Colonic mucosa (tissue), 4 donors: ENCODE results near the gene KCNN4. TPM values are rescaled to one million over a fixed set of nuclear protein-coding genes. Genes with fewer than 3 reads are reported as not detected.
A peak's percentile ranks its signal among the peaks of the same experiment; 100 is the strongest.

ENCODE experiments used
- DNase-seq: peaks from one replicate; pipeline ENCODE4 v3.0.0-alpha.2; 2020
- H3K27ac ChIP-seq: fragments of 200-600 bp; one replicate; pipeline ENCODE4 v1.8.0; 2021
- H3K27me3 ChIP-seq: fragments of 200-600 bp; one replicate; pipeline ENCODE4 v1.8.0; 2021
- H3K36me3 ChIP-seq: fragments of 200-600 bp; one replicate; pipeline ENCODE4 v1.8.0; 2021
- H3K4me1 ChIP-seq: fragments of 200-600 bp; one replicate; pipeline ENCODE4 v1.8.0; 2021; ENCODE audit warnings: mild to moderate bottlenecking
- H3K4me3 ChIP-seq: fragments of 200-600 bp; one replicate; pipeline ENCODE4 v1.8.0; 2021
- H3K9ac ChIP-seq, 2 donors: one replicate each; pipeline ENCODE4 v1.7.0; 2013; ENCODE audit warnings: control low read depth in 2 of 2, low read depth in 2 of 2, low read length in 2 of 2
- H3K9me3 ChIP-seq: fragments of 200-600 bp; one replicate; pipeline ENCODE4 v1.8.0; 2021
- intact Hi-C: fragments of 100-400 bp; cut with DNase I; formaldehyde crosslinking; loops from one replicate; pipeline ENCODE4 v1.14.1; 2022
- total RNA-seq, 2 donors: library from RNA; stranded (reverse); fragmentation: NEBNext Ultra II Directional in 1 of 2; extraction: Animal tissue kit (Norgen Biotek cat#: 25700) in 1 of 2; gene quantifications; one replicate each; pipeline ENCODE4 v1.2.1, GENCODE V29; 2021
- TF ChIP-seq, protein P1 (sequence below): fragments of 200-600 bp; IDR thresholded peaks from one replicate; pipeline ENCODE4 v1.8.0; 2022; ENCODE audit warnings: antibody characterized with exemption, mild to moderate bottlenecking
- donor health status: healthy.
- donor health status: DM: no; HTN: no; CAD: no.
- donor health status: DM: no; HTN: no; CAD: no.

KCNN4 gene
- total RNA-seq, 2 donors from 2014 or later = 25.4 to 60.9 TPM

DNA sequence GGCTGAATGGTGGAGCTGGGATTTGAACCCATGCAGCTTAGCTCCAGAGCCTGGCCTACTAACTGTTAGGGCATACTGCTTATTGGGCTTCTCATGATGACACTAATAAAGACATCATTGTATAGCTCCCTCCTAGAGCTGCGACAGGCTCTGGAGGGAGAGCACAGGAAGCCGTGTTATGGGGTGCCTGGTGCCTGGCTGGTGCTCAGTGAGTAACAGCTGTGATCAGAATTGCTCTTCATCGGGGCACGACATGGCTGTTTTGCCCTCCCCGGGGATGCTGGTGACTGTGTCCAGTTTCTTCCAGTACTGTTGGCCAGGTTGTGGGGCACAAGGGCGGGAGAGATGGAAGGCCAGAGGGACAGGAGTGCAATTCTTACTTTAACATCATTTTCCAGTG is 16.3 kb upstream of the KCNN4 start:
- Histone ChIP-seq H3K27me3 (no peaks in the 10 kb centered on the region), H3K9ac (no peak overlapping the region), H3K27ac (no peak overlapping the region), H3K36me3 (no peaks in the 10 kb centered on the region), H3K4me1 (peaks cover 10% of the 10 kb centered on the region), H3K9me3 (no peaks in the 10 kb centered on the region), H3K4me3 (no peak overlapping the region)
- DNase-seq = no peak
- intact Hi-C loops = no loop called here
- TF ChIP-seq, protein P1, sequence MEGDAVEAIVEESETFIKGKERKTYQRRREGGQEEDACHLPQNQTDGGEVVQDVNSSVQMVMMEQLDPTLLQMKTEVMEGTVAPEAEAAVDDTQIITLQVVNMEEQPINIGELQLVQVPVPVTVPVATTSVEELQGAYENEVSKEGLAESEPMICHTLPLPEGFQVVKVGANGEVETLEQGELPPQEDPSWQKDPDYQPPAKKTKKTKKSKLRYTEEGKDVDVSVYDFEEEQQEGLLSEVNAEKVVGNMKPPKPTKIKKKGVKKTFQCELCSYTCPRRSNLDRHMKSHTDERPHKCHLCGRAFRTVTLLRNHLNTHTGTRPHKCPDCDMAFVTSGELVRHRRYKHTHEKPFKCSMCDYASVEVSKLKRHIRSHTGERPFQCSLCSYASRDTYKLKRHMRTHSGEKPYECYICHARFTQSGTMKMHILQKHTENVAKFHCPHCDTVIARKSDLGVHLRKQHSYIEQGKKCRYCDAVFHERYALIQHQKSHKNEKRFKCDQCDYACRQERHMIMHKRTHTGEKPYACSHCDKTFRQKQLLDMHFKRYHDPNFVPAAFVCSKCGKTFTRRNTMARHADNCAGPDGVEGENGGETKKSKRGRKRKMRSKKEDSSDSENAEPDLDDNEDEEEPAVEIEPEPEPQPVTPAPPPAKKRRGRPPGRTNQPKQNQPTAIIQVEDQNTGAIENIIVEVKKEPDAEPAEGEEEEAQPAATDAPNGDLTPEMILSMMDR = no peak

GRCh38 chr19:43790587-43790986 is 9.8 kb upstream of the KCNN4 start:
- Histone ChIP-seq H3K9me3 (no peaks in the 10 kb centered on the region), H3K27ac (no peak overlapping the region), H3K36me3 (no peaks in the 10 kb centered on the region), H3K9ac (no peak overlapping the region), H3K27me3 (no peaks in the 10 kb centered on the region), H3K4me3 (no peak overlapping the region), H3K4me1 (peaks cover 2% of the 10 kb centered on the region)
- TF ChIP-seq, protein P1 = no peak
- intact Hi-C loops = no loop called here
- no peak for DNase-seq

- no peaks in the 10 kb centered on the region for H3K36me3 ChIP-seq
- peaks cover 5% of the 10 kb centered on the region for H3K4me1 ChIP-seq
- DNase-seq = no peak
- H3K9me3 ChIP-seq = no peaks in the 10 kb centered on the region
- H3K4me3 ChIP-seq = no peak overlapping the region
- H3K9ac ChIP-seq = no peak overlapping the region
- TF ChIP-seq, protein P1 = no peak
- no peak overlapping the region for H3K27ac ChIP-seq
- H3K27me3 ChIP-seq = no peaks in the 10 kb centered on the region
- intact Hi-C loops = no loop called here
These were observed 8.3 kb upstream of the KCNN4 start for GRCh38 chr19:43789029-43789428.

DNA sequence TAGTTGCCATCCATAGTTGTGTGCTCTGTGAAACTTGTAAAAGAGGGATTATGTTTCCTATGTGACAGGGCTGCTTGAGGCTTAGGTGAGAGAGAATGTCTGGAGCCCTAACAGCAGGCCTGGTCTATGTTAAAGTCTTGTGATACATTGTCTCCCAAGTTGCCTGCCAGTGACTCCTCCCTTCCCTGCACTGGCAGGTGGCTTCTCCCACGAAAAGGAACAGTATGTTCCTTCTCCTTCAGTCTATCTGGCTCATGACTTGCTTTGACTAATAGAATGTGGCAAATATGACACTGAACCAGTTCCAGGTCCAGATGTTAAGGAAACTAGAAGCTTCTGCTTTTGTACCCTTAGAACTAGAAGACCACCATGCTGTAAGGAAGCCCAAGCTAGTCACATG is 5.9 kb upstream of the KCNN4 start:
- intact Hi-C loops = no loop called here
- peaks cover 5% of the 10 kb centered on the region for H3K4me1 ChIP-seq
- H3K4me3 ChIP-seq = no peak overlapping the region
- no peak overlapping the region for H3K27ac ChIP-seq
- DNase-seq = no peak
- TF ChIP-seq, protein P1 = no peak
- no peak overlapping the region for H3K9ac ChIP-seq
- H3K36me3 ChIP-seq = no peaks in the 10 kb centered on the region
- H3K27me3 ChIP-seq = no peaks in the 10 kb centered on the region
- no peaks in the 10 kb centered on the region for H3K9me3 ChIP-seq

DNA sequence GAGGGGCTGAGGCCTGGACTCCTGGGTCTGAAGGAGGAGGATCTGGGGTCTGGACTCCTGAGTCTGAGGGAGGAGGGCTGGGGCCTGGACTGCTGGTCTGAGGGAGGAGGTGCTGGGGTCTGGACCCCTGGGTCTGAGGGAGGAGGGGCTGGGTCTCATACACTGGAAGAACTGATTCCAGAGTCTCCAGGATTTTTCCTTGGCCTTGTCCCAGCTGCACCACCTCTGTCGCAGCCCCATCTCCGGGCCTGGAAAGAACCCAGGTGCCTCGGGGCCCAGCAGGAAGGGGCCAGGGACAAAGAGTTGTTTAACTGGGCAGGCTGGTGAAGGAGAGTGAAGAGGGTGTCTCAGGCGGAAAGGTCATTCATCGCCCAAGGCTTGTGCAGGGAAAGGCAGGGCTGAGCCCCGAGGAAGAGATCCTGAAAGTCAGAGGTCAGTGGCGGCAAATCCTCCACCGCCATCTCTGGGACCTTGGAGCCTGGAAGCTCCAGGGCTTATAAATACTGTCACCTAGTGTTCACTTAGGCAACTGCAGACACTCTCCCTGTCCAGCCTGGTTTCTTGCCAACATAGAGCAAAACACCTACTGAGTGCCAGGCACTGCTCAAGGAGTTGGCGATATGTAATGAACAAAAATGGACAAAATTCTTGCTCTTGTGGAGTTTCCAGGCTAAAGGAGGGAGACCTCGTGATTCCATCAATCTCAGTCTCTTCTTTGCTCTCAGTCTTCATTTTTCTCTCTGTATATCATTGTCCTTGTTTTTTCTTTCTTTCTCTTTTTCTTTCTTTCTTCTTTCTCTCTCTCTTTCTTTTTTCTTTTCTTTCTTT is 4.4 kb upstream of the KCNN4 start:
- Histone ChIP-seq H3K4me3 (no peak overlapping the region), H3K27me3 (no peaks in the 10 kb centered on the region), H3K4me1 (peaks cover 5% of the 10 kb centered on the region), H3K36me3 (no peaks in the 10 kb centered on the region), H3K27ac (peak overlapping the region; percentile 34), H3K9ac (peak overlapping the region in 1 of 2 donors; percentile 69), H3K9me3 (no peaks in the 10 kb centered on the region)
- intact Hi-C loops = loop anchor here (2.0 kb wide), 1 partner anchor 38 kb away; no protein-coding TSS in a partner anchor
- DNase-seq = peak; percentile 79
- TF ChIP-seq, protein P1 = peak; percentile 98
